ENCODE measurements around the gene CTNNBL1.

GRCh38 chr20:37841389-37841788, 147.6 kb downstream of the CTNNBL1 start:
- TF ChIP-seq POLR2A (IDR thresholded peaks at IDR 0.05) (no peak), CTCF (IDR thresholded peaks at IDR 0.05) (no peak)
